GM18499 (cell line): ENCODE data around the gene TFPI.

Source experiments
- ATAC-seq: cut with Tn5 transposase; IDR thresholded peaks from one replicate; pipeline ENCODE4 v1.9.1; 2021; ENCODE audit warnings: moderate number of reproducible peaks; ENCODE audit not compliant: insufficient read depth, unreplicated experiment

TFPI gene

GRCh38 chr2:187509667-187510417 is 44.4 kb downstream of the TFPI start:
- ATAC-seq, result no peak

- no peak for ATAC-seq
Measured at GRCh38 chr2:187506416-187506815, 47.8 kb downstream of the TFPI start.

DNA sequence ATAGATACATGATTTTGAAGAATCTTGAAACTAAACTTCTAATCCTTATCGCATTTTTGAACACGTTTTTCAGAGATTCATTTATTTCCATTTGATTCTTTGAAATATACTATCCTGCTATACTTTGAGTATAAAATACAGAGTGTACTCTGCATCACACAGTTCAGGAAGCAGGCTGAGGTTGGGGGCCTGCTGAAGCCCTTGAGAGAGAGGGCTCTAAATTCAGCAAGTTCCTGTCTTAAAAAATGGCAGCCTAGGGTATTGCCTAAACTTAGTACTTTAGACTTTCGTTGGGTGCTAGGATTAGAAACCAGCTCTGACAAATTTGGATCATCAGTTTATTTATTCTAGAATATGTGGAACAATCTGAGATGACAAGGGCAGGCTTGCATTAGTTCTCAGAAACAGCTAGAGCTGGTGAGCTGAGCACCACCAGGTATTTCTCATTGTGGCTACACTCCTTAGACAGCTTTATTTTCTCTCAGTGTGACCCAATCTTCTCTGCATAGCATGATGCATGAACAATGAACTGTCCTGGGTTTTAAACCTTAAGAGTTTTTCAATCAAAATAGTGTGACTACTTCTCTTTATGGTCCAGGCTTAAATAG is 49.1 kb downstream of the TFPI start:
- ATAC-seq, result no peak

DNA sequence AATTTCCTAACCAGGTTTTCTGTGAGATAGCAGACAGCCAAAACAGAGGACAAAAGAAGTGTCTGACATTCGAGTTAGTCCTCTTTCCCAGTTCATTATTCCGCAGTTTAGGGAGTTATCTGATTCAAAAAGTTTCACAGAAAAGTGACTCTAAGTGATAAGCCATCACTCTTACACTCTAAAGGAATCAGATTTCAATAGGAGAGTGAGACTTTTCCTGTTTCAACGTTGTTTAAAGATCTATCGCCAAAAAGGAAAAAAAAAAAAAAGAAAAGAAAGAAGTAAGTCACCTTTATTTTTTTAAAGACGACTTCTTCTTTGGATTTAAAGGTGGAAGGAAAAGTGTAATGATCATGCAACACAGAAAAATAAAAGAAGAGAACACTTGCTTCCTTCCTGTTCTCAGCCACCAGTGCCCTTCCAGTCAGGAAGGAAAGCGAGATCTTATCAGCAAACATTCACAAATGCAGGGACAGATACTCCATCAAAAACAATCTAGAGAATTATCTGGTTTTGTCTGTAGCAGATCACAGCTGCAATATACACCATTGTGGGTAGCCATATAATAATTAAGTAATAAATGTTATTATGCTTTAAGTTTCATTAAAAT is 49.8 kb downstream of the TFPI start:
- ATAC-seq, result no peak

DNA sequence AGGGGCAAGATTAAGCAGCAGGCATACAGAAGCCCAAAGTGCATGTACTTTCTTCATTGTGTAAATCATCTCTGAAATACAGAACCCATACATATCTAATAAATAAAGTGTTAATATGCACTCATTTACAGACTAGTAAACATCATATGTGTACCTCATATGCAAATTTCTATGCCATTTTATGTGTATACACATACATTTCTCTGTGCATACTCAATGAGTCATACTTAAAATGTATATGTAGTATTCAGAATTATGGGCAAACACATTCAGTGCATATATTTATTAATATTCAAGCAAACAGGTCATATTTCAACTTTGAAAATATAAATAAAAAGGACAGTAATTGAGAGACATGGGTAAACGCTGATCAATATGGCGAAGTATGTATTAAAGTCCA is 50.5 kb downstream of the TFPI start:
- ATAC-seq, result no peak

DNA sequence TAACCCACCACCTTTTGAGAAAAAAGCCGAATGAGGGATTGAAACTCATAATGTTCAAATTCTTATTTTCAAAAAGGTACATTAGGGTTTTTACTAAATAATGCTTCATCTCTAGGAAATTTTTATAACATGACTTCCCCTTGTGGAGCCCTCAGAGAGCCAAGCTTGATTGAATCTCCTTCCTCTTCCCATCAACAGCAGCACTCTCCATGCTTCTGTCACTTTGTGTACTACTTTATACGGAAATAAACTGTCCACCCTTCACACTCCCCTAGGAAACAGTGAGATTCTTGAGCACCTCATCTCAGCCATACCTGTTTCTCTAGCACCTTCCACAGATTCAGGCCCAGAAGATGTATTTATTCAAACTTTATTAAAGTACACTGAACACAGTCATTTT is 51.8 kb downstream of the TFPI start:
- ATAC-seq, result no peak

- ATAC-seq, result no peak
Measured at GRCh38 chr2:187500585-187501359, 53.5 kb downstream of the TFPI start.

DNA sequence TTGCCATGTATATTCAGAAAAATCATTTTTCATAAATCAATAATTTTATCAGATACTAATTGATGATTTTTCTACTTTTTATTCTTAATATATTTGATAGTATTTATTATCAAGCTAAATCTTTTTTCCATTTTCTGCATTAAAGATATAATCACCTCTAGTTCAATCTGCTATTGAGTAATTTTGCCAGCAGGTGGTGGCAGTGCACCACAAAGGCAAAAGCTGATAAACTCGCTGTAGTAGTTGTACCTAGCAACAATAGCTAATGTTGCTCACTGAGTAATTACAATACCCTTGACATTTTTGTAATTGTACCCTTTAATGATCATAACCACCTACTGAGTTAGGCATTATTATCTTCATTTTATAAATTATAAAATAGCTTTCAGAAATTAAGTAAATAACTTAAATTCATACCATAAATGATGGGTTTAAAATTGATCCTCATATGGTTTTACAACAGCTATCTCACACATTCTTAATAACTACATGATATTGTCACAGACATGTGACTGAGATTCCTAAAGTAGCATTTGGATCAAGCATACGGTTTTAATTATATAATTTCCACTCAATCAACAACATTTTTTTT is 54.2 kb downstream of the TFPI start:
- peak; percentile 95 for ATAC-seq

DNA sequence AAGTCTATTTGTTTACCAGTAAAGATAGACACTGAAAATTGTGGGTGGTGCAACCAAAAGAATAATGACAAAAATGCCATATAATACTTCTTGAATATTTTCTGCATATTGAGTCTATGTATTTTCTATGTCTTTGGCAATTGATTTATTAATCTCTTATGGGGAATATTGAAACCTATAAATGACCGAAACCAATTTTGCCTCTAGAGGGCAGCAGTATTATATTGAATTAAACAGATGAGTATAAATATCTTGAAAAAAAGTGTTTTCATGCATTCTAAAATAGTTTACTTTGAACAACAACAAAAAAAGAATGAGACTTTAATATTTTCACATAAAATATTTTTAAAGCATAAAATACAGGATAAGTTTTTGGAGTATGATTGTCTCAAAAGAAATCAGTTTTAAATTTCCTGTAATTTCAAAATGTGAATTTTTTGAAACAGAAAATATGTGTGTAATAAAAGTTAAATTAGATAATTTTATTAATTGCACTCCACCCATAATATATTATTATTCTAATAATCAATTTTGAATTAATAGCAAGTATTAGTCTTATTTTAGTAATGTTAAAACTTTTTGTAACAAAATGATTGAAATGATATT is 56.3 kb downstream of the TFPI start:
- ATAC-seq, result no peak

DNA sequence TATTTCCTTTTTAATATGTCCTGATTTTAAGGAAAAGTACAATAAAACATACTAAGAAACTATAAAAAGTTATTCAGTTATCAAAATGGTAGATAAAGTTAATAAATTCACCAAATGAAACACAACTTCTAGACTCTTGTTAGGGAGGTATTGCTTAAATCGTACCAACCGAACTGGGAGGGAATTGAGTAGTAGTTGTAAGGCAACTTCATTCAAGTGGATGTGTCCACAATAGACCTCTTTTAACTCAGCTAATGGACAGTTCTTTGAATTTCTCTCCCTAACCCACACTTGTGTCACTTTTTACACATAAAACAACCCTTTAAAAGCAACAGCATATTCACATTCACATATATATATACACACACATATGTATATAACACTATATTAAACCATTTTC is 57.1 kb downstream of the TFPI start:
- ATAC-seq, result no peak

DNA sequence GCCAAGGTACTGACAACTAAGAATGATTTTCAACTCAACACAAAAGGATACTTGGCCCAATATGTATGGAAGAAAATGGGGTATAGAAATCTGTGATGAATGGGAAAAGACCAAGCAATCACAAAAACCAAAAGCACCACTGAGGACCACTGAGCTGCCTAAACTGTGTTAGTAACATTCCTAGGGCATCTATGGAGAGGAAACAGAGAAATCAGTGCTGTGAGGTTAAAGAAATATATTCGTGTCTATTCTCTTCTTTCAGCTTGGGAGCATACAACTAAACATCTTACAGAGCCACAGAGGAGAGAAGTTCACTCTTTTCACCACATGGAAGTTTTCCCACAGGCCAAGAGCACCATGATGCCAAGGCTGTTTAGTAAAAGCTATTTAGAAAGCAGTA is 58.9 kb downstream of the TFPI start:
- no peak for ATAC-seq

GRCh38 chr2:187493877-187494568 is 60.2 kb downstream of the TFPI start:
- no peak for ATAC-seq

DNA sequence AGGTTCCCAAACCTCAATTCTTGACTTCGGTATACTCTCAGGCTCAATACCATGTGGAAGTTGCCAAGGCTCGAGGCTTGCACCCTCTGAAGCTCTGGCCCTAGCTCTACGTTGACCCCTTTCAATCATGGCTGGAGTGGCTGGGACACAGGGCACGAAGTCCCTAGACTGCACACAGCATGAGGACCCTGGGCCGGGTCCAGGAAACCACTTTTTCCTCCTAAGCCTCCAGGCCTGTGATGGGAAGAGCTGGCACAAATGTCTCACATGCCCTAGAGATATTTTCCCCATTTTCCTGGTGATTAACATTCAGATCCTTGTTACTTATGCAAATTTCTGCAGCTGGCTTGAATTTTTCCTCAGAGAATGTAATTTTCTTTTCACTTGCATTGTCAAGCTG is 61.1 kb downstream of the TFPI start:
- ATAC-seq, result no peak

DNA sequence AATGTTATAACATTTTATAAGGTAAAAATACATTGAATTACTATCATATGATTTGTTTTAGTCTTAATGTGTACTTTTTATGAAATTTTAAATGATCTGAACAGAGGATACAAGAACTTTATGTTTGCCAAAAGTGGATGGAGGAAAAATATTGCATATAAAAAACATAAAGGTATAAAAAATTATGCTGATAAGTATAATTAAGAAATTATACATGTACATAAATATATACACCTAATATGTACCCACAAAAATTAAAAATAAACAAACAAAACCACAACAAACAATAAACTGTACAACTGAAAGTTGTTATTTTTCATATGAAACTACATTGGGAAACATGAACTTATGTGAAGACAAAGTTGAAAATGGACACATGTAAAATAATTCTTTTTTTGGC is 68.0 kb downstream of the TFPI start:
- ATAC-seq, result no peak

- ATAC-seq, result no peak
Measured at GRCh38 chr2:187485523-187485922, 68.7 kb downstream of the TFPI start.

DNA sequence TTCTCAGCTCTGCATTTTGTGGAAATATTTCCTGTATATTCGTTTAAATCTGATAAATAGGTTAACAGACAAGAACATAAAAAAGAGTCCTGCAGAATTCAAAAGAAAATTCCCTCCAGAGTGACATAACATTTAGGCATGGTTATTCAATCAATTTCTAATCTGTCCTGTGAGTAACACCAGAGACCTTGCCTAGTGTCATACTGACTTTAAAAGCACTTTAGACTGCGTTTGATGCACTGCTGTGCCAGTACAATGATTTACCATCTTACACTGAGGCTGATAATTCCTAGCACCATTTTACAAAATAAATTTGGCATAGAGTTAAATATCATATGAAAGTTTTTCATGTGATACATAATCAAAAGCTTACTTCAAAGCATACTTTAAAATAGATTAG is 70.7 kb downstream of the TFPI start:
- ATAC-seq, result no peak

DNA sequence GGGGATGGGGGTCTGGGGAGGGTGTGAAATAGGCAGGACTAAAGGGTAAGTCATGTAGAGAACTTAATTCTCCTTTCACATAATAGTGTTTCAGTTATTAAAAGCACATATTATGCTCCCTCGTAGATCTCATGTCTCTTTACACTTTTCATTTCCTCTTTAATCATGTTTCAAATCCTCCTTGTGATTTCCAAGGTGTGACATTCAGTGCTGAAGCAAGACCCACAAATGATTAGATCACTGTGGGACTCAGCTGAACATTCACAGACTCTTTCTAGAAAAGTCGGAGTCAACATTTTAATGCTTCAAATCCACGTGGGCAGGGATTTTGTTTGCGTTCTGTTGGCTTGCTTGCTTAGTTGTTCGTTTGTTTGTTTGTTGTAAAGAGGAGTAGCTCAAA is 71.4 kb downstream of the TFPI start:
- ATAC-seq, result peak; percentile 64

DNA sequence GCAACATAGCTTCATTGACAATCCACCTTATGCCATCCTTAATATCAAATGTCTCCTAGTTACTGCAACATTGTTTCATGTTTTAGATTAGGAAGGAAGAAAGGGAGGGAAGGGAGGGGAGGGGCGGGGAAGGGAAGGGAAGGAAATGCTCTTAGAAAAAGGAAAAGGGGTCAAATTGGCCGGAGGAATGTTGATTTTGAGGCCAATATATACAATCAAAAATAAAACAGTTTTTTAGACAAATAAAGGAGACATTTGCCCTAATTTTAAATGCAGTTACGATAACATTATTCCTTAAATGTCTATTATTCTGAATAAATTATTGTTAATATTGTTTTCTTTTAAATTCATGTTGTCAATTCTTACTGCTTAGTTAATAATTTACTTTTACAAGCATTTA is 72.7 kb downstream of the TFPI start:
- ATAC-seq, result no peak

DNA sequence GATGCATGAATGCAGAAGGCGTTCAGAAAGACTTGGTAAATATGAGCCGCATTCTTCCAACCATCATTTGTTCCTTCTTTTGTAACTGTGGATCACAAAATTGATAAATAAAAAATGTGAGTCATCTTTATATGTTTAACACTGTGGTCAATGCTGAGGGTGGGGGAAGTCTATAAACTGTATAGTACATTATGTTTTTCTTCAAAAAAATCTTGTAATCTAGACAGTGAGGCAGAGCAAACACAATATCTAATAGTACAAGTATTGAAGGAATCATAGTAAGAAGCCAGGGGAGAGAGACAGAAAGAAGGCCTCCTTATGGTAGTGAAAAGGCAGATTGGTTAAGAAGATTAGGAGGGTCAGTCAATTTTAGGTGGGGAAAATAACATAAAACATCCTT is 75.5 kb downstream of the TFPI start:
- ATAC-seq, result no peak

DNA sequence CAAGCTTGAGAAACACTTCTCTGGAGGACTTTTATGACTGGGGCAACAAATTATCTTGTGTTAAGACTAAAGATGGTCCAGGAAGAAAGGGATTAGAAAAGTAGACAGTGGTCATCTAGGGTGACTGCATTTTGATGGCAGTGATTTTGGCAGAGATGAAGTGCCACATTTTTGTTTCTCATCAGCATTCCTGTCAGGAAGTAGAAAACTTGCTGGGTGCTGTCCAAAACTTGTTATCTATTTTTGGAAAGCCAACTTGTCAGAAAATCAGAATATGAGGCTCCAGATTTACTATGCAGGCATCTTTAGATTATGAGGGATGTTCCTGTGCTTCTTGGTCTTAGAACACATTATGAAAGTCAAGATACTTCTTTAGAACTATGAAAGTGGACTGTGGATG is 77.2 kb downstream of the TFPI start:
- ATAC-seq, result no peak
